Upper lobe of left lung (tissue), 6 donors: Measurements from ENCODE around the gene HSPA9. TPM values are rescaled to one million over a fixed set of nuclear protein-coding genes. Genes with fewer than 3 reads are reported as not detected.

Source experiments
- ATAC-seq, 2 donors: fragments of 200-7000 bp; cut with Tn5 transposase; one replicate each; pipeline ENCODE4 v1.9.1; 2022; ENCODE audit warnings: mild to moderate bottlenecking in 2 of 2, moderate library complexity in 2 of 2; ENCODE audit not compliant: low FRiP score in 2 of 2
- DNase-seq, 2 donors: peaks; one replicate each; pipeline ENCODE4 v3.0.0-alpha.2; 2019 to 2020
- H3K27ac ChIP-seq, 4 donors: fragments of 200-600 bp; sonication (generic); one replicate each; pipeline ENCODE4 v1.5.1; 2016 to 2019
- H3K27me3 ChIP-seq, 4 donors: fragments of 200-600 bp; sonication (generic); one replicate each; pipeline ENCODE4 v1.5.1; 2017 to 2019
- H3K36me3 ChIP-seq, 4 donors: fragments of 200-600 bp; sonication (generic); one replicate each; pipeline ENCODE4 v1.5.1; 2016 to 2019
- H3K4me1 ChIP-seq, 4 donors: fragments of 200-600 bp; sonication (generic); one replicate each; pipeline ENCODE4 v1.5.1; 2018 to 2019
- H3K4me3 ChIP-seq, 4 donors: fragments of 200-600 bp; sonication (generic); one replicate each; pipeline ENCODE4 v1.5.1; 2017 to 2019; ENCODE audit warnings: mild to moderate bottlenecking in 2 of 4, moderate library complexity in 1 of 4
- H3K9me3 ChIP-seq, 4 donors: fragments of 200-600 bp; sonication (generic); one replicate each; pipeline ENCODE4 v1.5.1; 2018 to 2019
- EP300 ChIP-seq, 4 donors: sonication (generic); formaldehyde crosslinking; IDR thresholded peaks; one replicate each; pipeline ENCODE4 v1.5.1; 2017; ENCODE audit warnings: antibody characterized with exemption in 4 of 4, control low read depth in 2 of 4
- POLR2A ChIP-seq, 4 donors: fragments of 450-650 bp; IDR thresholded peaks; one replicate each; pipeline ENCODE4 v1.5.1; 2016 to 2017; ENCODE audit warnings: antibody characterized with exemption in 4 of 4, mild to moderate bottlenecking in 2 of 4
- POLR2AphosphoS5 ChIP-seq, 2 donors: sonication (generic); formaldehyde crosslinking; IDR thresholded peaks; one replicate each; pipeline ENCODE4 v1.5.1; 2017; ENCODE audit warnings: antibody characterized with exemption in 2 of 2
- WGBS, 2 donors: methylation state at CpG; one replicate each; pipeline ENCODE4 v1.1.5; 2017 to 2018; 5-methylcytosine and 5-hydroxymethylcytosine counted together
- total RNA-seq, 6 donors: library from RNA; depleted of rRNA in 4 of 6; stranded (reverse); fragments of >200 nt in 4 of 6; gene quantifications; one replicate each; pipeline versions ENCODE4 v1.1.0 to v1.2.1, GENCODE V29; 2016 to 2021
- TF ChIP-seq, protein P1 (sequence below), 6 experiments: fragments of 450-650 bp in 4 of 6; fragments of 200-600 bp in 2 of 6; sonication (generic) in 2 of 6; IDR thresholded peaks; one replicate each; pipeline ENCODE4 v1.5.1; 2016 to 2019; ENCODE audit warnings: antibody characterized with exemption in 6 of 6
- donor health status: DM: no; HTN: no; CAD: no; lungs with moderate emphysema.
- donor health status: DM: no; HTN: yes; CAD: no; lungs with severe emphysema.

Gene HSPA9
- total RNA-seq, 6 donors from 2014 or later, result 66.5 to 195 (median 139) TPM

GRCh38 chr5:138582959-138583358 lies 7.8 kb upstream of the HSPA9 start:
- DNase-seq (peak in 1 of 2 donors; percentile 31), ATAC-seq (no peak)
- H3K27ac ChIP-seq, result no peak overlapping the region
- H3K9me3 ChIP-seq, result no peaks in the 10 kb centered on the region
- no peaks in the 10 kb centered on the region for H3K27me3 ChIP-seq
- TF ChIP-seq, protein P1, sequence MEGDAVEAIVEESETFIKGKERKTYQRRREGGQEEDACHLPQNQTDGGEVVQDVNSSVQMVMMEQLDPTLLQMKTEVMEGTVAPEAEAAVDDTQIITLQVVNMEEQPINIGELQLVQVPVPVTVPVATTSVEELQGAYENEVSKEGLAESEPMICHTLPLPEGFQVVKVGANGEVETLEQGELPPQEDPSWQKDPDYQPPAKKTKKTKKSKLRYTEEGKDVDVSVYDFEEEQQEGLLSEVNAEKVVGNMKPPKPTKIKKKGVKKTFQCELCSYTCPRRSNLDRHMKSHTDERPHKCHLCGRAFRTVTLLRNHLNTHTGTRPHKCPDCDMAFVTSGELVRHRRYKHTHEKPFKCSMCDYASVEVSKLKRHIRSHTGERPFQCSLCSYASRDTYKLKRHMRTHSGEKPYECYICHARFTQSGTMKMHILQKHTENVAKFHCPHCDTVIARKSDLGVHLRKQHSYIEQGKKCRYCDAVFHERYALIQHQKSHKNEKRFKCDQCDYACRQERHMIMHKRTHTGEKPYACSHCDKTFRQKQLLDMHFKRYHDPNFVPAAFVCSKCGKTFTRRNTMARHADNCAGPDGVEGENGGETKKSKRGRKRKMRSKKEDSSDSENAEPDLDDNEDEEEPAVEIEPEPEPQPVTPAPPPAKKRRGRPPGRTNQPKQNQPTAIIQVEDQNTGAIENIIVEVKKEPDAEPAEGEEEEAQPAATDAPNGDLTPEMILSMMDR (IDR thresholded peaks at IDR 0.05), result no peak
- TF ChIP-seq POLR2A (IDR thresholded peaks at IDR 0.05) (no peak), POLR2AphosphoS5 (IDR thresholded peaks at IDR 0.05) (no peak), EP300 (IDR thresholded peaks at IDR 0.05) (no peak)
- no peak overlapping the region for H3K4me3 ChIP-seq
- H3K4me1 ChIP-seq, result peaks cover 0 to 5% (median 3%) of the 10 kb centered on the region in 4 donors
- WGBS, 2 donors, result 66 to 89% methylated on average over 3 of the region's 3 CpGs
- H3K36me3 ChIP-seq, result no peaks in the 10 kb centered on the region

- Histone ChIP-seq H3K36me3 (no peaks in the 10 kb centered on the region), H3K27me3 (no peaks in the 10 kb centered on the region), H3K4me1 (peaks cover 3 to 12% (median 7%) of the 10 kb centered on the region in 4 donors), H3K27ac (no peak overlapping the region), H3K9me3 (no peaks in the 10 kb centered on the region), H3K4me3 (no peak overlapping the region)
- DNase-seq (no peak), ATAC-seq (no peak)
- TF ChIP-seq POLR2AphosphoS5 (IDR thresholded peaks at IDR 0.05), result no peak
- TF ChIP-seq, protein P1 (IDR thresholded peaks at IDR 0.05), result no peak
- no peak for TF ChIP-seq POLR2A (IDR thresholded peaks at IDR 0.05)
- no peak for TF ChIP-seq EP300 (IDR thresholded peaks at IDR 0.05)
These were observed 5.6 kb upstream of the HSPA9 start for GRCh38 chr5:138580777-138581176.

GRCh38 chr5:138580001-138580400 lies 4.8 kb upstream of the HSPA9 start:
- DNase-seq, result no peak
- no peaks in the 10 kb centered on the region for H3K9me3 ChIP-seq
- ATAC-seq, result no peak
- H3K4me1 ChIP-seq, result peaks cover 3 to 12% (median 7%) of the 10 kb centered on the region in 4 donors
- 91 to 95% methylated on average over 2 of the region's 2 CpGs for WGBS, 2 donors
- no peak overlapping the region for H3K27ac ChIP-seq
- no peaks in the 10 kb centered on the region for H3K27me3 ChIP-seq
- TF ChIP-seq POLR2AphosphoS5 (IDR thresholded peaks at IDR 0.05) (no peak), POLR2A (IDR thresholded peaks at IDR 0.05) (no peak), EP300 (IDR thresholded peaks at IDR 0.05) (no peak)
- TF ChIP-seq, protein P1 (IDR thresholded peaks at IDR 0.05), result no peak
- no peaks in the 10 kb centered on the region for H3K36me3 ChIP-seq
- H3K4me3 ChIP-seq, result no peak overlapping the region

GRCh38 chr5:138579517-138579863 lies 4.3 kb upstream of the HSPA9 start:
- Histone ChIP-seq H3K9me3 (no peaks in the 10 kb centered on the region), H3K27me3 (no peaks in the 10 kb centered on the region), H3K4me1 (peaks cover 3 to 14% (median 8%) of the 10 kb centered on the region in 4 donors), H3K4me3 (no peak overlapping the region), H3K27ac (peak overlapping the region in 1 of 4 donors; percentile 30), H3K36me3 (no peaks in the 10 kb centered on the region)
- no peak for ATAC-seq
- no peak for TF ChIP-seq POLR2A (IDR thresholded peaks at IDR 0.05)
- TF ChIP-seq, protein P1 (IDR thresholded peaks at IDR 0.05), result no peak
- no peak for TF ChIP-seq EP300 (IDR thresholded peaks at IDR 0.05)
- no peak for TF ChIP-seq POLR2AphosphoS5 (IDR thresholded peaks at IDR 0.05)
- 45 to 50% methylated on average over 2 of the region's 2 CpGs for WGBS, 2 donors
- no peak for DNase-seq

DNA sequence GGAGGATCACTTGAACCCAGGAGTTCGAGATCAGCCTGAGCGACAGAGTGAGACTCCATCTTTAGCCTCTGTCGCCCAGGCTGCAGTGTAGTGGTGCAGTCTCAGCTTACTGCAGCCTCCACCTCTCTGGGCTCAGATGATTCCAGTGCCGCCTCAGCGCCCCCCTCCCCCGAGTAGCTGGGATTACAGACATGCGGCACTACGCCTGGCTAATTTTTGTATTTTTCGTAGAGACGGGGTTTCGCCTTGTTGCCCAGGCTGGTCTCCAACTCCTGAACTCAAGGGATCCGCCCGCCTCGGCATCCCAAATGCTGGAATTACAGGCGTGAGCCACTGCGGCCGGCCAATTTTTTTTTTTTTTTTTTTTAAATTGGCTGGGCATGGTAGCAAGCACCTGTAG lies 2.3 kb upstream of the HSPA9 start:
- WGBS, 2 donors, result 96 to 97% methylated on average over 17 of the region's 17 CpGs
- Histone ChIP-seq H3K4me3 (no peak overlapping the region), H3K27ac (no peak overlapping the region), H3K9me3 (no peaks in the 10 kb centered on the region), H3K4me1 (peaks cover 15 to 30% (median 17%) of the 10 kb centered on the region in 4 donors), H3K36me3 (peaks cover 7 to 14% (median 10%) of the 10 kb centered on the region in 4 donors), H3K27me3 (no peaks in the 10 kb centered on the region)
- DNase-seq (no peak), ATAC-seq (no peak)
- TF ChIP-seq EP300 (IDR thresholded peaks at IDR 0.05), result no peak
- TF ChIP-seq, protein P1 (IDR thresholded peaks at IDR 0.05), result no peak
- no peak for TF ChIP-seq POLR2A (IDR thresholded peaks at IDR 0.05)
- TF ChIP-seq POLR2AphosphoS5 (IDR thresholded peaks at IDR 0.05), result no peak
